Lung (tissue), 12 donors: ENCODE measurements around the gene FITM1. TPM values are rescaled to one million over a fixed set of nuclear protein-coding genes. Genes with fewer than 3 reads are reported as not detected.

ENCODE experiments used
- ATAC-seq: fragments of 200-7000 bp; cut with Tn5 transposase; one replicate; pipeline ENCODE4 v1.9.1; 2020; ENCODE audit warnings: moderate number of reproducible peaks; ENCODE audit not compliant: insufficient read depth, low FRiP score
- DNase-seq, 3 donors: peaks; one replicate each; pipeline ENCODE4 v3.0.0-alpha.2; 2013 to 2017
- H3K27ac ChIP-seq, 2 donors: one replicate each; pipeline ENCODE4 v1.5.1; 2013; ENCODE audit warnings: mild to moderate bottlenecking in 2 of 2, moderate library complexity in 2 of 2, control low read depth in 1 of 2, inconsistent platforms in 1 of 2, low read depth in 1 of 2, low read length in 1 of 2
- H3K27me3 ChIP-seq, 3 donors: one replicate each; pipeline ENCODE4 v1.5.1; 2013; ENCODE audit warnings: low read length in 2 of 3; ENCODE audit not compliant: control insufficient read depth in 3 of 3, insufficient read depth in 3 of 3
- H3K36me3 ChIP-seq, 4 donors: one replicate each; pipeline ENCODE4 v1.5.1; 2013; ENCODE audit warnings: low read length in 4 of 4, mild to moderate bottlenecking in 1 of 4, moderate library complexity in 1 of 4; ENCODE audit not compliant: control insufficient read depth in 4 of 4, insufficient read depth in 4 of 4
- H3K4me1 ChIP-seq, 5 donors: one replicate each; pipeline ENCODE4 v1.5.1; 2013; ENCODE audit warnings: low read length in 5 of 5, mild to moderate bottlenecking in 2 of 5, moderate library complexity in 1 of 5; ENCODE audit not compliant: control insufficient read depth in 5 of 5, insufficient read depth in 5 of 5
- H3K4me3 ChIP-seq: one replicate; pipeline ENCODE4 v1.5.1; 2013; ENCODE audit warnings: mild to moderate bottlenecking, control low read depth, moderate library complexity
- H3K9ac ChIP-seq, 2 donors: one replicate each; pipeline ENCODE4 v1.5.1; 2013; ENCODE audit warnings: low read length in 2 of 2, control low read depth in 1 of 2; ENCODE audit not compliant: insufficient read depth in 1 of 2
- H3K9me3 ChIP-seq, 4 donors: one replicate each; pipeline ENCODE4 v1.5.1; 2013; ENCODE audit warnings: low read length in 3 of 4, mild to moderate bottlenecking in 1 of 4, moderate library complexity in 1 of 4; ENCODE audit not compliant: control insufficient read depth in 4 of 4, insufficient read depth in 3 of 4
- WGBS, 2 donors: extraction: QIAGEN DNeasy Blood & Tissue Kit; methylation state at CpG; one replicate each; pipeline ENCODE4 v1.1.7; 2013; 5-methylcytosine and 5-hydroxymethylcytosine counted together
- polyA plus RNA-seq, 2 donors: library from polyadenylated mRNA; stranded (reverse); fragments of 200-250 nt; gene quantifications; one replicate each; pipeline ENCODE4 v1.2.1, GENCODE V29; 2013
- total RNA-seq, 2 donors: library from RNA; depleted of rRNA in 1 of 2; stranded (reverse); fragments of >200 nt in 1 of 2; gene quantifications; one replicate each; pipeline ENCODE4 v1.2.1, GENCODE V29; 2014 to 2021
- TF ChIP-seq, protein P1 (sequence below): IDR thresholded peaks from 2 replicates; pipeline ENCODE4 v1.5.1; 2012; ENCODE audit warnings: mild to moderate bottlenecking; ENCODE audit errors: control extremely low read depth, extremely low read depth
- donor health status: control.
- donor health status: control.
- donor health status: Bipolar disorder and iron deficiency.
- donor health status: healthy.
- donor health status: DM: yes; HTN: yes; CAD: no.

The FITM1 gene
- total and polyA plus RNA-seq, 4 donors, result 0.48 to 1.4 (median 0.88) TPM

- no peaks in the 10 kb centered on the region for H3K9me3 ChIP-seq
- no peak for ATAC-seq
- H3K4me1 ChIP-seq, result peaks cover 4 to 17% (median 8%) of the 10 kb centered on the region in 5 donors
- no peak overlapping the region for H3K4me3 ChIP-seq
- TF ChIP-seq, protein P1, sequence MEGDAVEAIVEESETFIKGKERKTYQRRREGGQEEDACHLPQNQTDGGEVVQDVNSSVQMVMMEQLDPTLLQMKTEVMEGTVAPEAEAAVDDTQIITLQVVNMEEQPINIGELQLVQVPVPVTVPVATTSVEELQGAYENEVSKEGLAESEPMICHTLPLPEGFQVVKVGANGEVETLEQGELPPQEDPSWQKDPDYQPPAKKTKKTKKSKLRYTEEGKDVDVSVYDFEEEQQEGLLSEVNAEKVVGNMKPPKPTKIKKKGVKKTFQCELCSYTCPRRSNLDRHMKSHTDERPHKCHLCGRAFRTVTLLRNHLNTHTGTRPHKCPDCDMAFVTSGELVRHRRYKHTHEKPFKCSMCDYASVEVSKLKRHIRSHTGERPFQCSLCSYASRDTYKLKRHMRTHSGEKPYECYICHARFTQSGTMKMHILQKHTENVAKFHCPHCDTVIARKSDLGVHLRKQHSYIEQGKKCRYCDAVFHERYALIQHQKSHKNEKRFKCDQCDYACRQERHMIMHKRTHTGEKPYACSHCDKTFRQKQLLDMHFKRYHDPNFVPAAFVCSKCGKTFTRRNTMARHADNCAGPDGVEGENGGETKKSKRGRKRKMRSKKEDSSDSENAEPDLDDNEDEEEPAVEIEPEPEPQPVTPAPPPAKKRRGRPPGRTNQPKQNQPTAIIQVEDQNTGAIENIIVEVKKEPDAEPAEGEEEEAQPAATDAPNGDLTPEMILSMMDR, result no peak
- no peaks in the 10 kb centered on the region for H3K27me3 ChIP-seq
- DNase-seq, result no peak
- H3K27ac ChIP-seq, result peak overlapping the region in 1 of 2 donors; percentile 6
- H3K36me3 ChIP-seq, result peaks cover 22 to 41% (median 30%) of the 10 kb centered on the region in 4 donors
- 94 to 98% methylated on average over 9 of the region's 9 CpGs for WGBS, 2 donors
- H3K9ac ChIP-seq, result no peak overlapping the region
Measured at GRCh38 chr14:24150567-24150966, 20.1 kb downstream of the FITM1 start.

DNA sequence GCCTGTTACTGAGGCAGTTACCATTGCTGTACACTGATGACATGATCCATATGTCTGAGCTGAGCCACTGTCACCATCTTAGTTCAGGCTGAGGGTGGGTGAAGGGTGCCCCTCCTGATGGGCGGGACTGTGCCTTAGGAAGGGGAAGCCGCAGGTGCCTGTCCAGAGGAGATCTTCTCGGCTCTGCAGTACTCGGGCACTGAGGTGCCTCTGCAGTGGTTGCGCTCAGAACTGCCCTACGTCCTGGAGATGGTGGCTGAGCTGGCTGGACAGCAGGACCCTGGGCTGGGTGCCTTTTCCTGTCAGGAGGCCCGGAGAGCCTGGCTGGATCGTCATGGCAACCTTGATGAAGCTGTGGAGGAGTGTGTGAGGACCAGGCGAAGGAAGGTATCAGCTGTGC lies 20.5 kb downstream of the FITM1 start:
- Histone ChIP-seq H3K9ac (no peak overlapping the region), H3K36me3 (peaks cover 25 to 44% (median 31%) of the 10 kb centered on the region in 4 donors), H3K27me3 (no peaks in the 10 kb centered on the region), H3K4me1 (peaks cover 0 to 12% (median 5%) of the 10 kb centered on the region in 5 donors), H3K9me3 (no peaks in the 10 kb centered on the region), H3K4me3 (no peak overlapping the region), H3K27ac (no peak overlapping the region)
- TF ChIP-seq, protein P1, result no peak
- WGBS, 2 donors, result 89 to 96% methylated on average over 9 of the region's 9 CpGs
- no peak for DNase-seq
- ATAC-seq, result no peak

DNA sequence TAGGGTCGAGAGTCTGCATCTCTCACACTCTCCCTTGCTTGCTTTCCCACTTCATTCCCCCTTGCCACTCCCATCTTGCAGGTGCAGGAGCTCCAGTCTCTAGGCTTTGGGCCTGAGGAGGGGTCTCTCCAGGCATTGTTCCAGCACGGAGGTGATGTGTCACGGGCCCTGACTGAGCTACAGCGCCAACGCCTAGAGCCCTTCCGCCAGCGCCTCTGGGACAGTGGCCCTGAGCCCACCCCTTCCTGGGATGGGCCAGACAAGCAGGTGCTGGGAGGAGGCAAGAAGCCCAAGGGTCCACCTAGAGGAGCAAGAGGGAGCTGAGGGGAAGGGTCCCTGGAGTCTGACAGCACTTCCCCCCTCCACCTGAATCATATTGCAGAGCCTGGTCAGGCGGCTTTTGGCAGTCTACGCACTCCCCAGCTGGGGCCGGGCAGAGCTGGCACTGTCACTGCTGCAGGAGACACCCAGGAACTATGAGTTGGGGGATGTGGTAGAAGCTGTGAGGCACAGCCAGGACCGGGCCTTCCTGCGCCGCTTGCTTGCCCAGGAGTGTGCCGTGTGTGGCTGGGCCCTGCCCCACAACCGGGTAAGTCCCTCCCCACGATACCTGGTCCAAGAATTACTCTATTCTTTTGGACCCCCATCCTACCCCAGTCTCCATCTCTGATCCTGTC lies 21.1 kb downstream of the FITM1 start:
- no peak for DNase-seq
- no peak for ATAC-seq
- Histone ChIP-seq H3K4me1 (peaks cover 0 to 11% (median 4%) of the 10 kb centered on the region in 5 donors), H3K9ac (no peak overlapping the region), H3K4me3 (no peak overlapping the region), H3K27me3 (no peaks in the 10 kb centered on the region), H3K36me3 (peaks cover 27 to 47% (median 32%) of the 10 kb centered on the region in 4 donors), H3K9me3 (no peaks in the 10 kb centered on the region), H3K27ac (no peak overlapping the region)
- 93 to 95% methylated on average over 16 of the region's 16 CpGs for WGBS, 2 donors
- TF ChIP-seq, protein P1, result no peak
